ENCODE measurements around the gene PCDHA7. TPM values are rescaled to one million over a fixed set of nuclear protein-coding genes. Genes with fewer than 3 reads are reported as not detected.
"Not testable (repeated sequence)": the region's sequence is repeated elsewhere in the genome, so short reads cannot be mapped to it uniquely, and the experiment has no call there.

The PCDHA7 gene
- total RNA-seq, 1 donor from 2014 or later = 0.49 TPM

- no peak overlapping the region for H3K27ac ChIP-seq
- H3K36me3 ChIP-seq = no peaks in the 10 kb centered on the region
- no peaks in the 10 kb centered on the region for H3K9me3 ChIP-seq
- no peaks in the 10 kb centered on the region for H3K4me1 ChIP-seq
- TF ChIP-seq, protein P1, sequence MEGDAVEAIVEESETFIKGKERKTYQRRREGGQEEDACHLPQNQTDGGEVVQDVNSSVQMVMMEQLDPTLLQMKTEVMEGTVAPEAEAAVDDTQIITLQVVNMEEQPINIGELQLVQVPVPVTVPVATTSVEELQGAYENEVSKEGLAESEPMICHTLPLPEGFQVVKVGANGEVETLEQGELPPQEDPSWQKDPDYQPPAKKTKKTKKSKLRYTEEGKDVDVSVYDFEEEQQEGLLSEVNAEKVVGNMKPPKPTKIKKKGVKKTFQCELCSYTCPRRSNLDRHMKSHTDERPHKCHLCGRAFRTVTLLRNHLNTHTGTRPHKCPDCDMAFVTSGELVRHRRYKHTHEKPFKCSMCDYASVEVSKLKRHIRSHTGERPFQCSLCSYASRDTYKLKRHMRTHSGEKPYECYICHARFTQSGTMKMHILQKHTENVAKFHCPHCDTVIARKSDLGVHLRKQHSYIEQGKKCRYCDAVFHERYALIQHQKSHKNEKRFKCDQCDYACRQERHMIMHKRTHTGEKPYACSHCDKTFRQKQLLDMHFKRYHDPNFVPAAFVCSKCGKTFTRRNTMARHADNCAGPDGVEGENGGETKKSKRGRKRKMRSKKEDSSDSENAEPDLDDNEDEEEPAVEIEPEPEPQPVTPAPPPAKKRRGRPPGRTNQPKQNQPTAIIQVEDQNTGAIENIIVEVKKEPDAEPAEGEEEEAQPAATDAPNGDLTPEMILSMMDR (IDR thresholded peaks at IDR 0.05) = no peak
- no peak for TF ChIP-seq POLR2AphosphoS5 (IDR thresholded peaks at IDR 0.05; ENCODE audit: insufficient read depth in 1 of 2, low read depth in 1 of 2)
- TF ChIP-seq POLR2A (IDR thresholded peaks at IDR 0.05) = no peak
- intact Hi-C loops (cut with DNase I) = no loop called here
- no peak overlapping the region for H3K4me3 ChIP-seq
- no peak for DNase-seq (ENCODE audit: extremely low spot score in 2 of 2)
- no peaks in the 10 kb centered on the region for H3K27me3 ChIP-seq
These were observed 35.5 kb downstream of the PCDHA7 start for GRCh38 chr5:140869555-140869886.

- no peak for DNase-seq (ENCODE audit: extremely low spot score in 2 of 2)
- no peak for TF ChIP-seq POLR2A (IDR thresholded peaks at IDR 0.05)
- TF ChIP-seq, protein P1 (IDR thresholded peaks at IDR 0.05) = no peak
- no peak for TF ChIP-seq POLR2AphosphoS5 (IDR thresholded peaks at IDR 0.05; ENCODE audit: insufficient read depth in 1 of 2, low read depth in 1 of 2)
- no peak overlapping the region for H3K4me3 ChIP-seq
- intact Hi-C loops (cut with DNase I) = no loop called here
- H3K36me3 ChIP-seq = no peaks in the 10 kb centered on the region
- H3K9me3 ChIP-seq = no peaks in the 10 kb centered on the region
- H3K27me3 ChIP-seq = no peaks in the 10 kb centered on the region
- H3K4me1 ChIP-seq = no peaks in the 10 kb centered on the region
- no peak overlapping the region for H3K27ac ChIP-seq
These were observed 36.4 kb downstream of the PCDHA7 start for GRCh38 chr5:140870221-140871201.

DNA sequence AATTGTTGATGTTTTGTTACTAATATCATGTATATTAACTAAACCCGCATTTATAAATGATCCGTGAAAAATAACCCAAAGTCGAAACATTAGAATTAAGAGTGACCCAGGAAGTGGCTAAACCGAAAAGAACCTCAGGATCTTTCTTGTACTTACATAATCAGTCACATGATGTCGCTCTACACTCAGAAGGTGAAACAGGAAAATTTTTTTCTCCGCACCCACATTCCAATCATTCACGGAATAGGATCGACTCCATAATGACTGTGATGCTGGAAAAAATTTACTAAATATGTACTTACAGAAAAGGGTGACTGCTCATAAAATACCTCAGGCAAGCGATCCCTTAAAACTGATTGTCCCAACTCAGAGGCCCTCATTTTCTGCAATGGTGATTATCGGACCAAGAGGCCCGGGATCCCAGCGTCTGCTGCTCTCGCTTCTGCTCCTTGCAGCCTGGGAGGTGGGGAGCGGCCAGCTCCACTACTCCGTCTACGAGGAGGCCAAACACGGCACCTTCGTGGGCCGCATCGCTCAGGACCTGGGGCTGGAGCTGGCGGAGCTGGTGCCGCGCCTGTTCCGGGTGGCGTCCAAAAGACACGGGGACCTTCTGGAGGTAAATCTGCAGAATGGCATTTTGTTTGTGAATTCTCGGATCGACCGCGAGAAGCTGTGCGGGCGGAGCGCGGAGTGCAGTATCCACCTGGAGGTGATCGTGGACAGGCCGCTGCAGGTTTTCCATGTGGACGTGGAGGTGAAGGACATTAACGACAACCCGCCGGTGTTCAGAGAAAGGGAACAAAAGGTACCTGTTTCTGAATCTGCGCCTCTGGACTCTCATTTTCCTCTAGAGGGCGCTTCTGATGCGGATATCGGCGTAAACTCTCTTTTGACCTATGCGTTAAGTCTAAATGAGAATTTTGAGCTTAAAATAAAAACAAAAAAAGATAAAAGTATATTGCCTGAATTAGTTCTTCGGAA lies 41.3 kb downstream of the PCDHA7 start, which contains the start of gene PCDHA12:
TSS of gene PCDHA12 (plus strand) at position 224 of the 981 bp plus-strand sequence. CDS start at position 389, 165 bp downstream.
- Histone ChIP-seq H3K27ac (no peak within 1 kb of the TSS), H3K9me3 (peaks cover 7% of the 10 kb centered on the region), H3K27me3 (no peaks in the 10 kb centered on the region), H3K4me3 (no peak within 1 kb of the TSS), H3K36me3 (no peaks in the 10 kb centered on the region), H3K4me1 (no peaks in the 10 kb centered on the region)
- TF ChIP-seq POLR2A (IDR thresholded peaks at IDR 0.05) = no peak
- TF ChIP-seq, protein P1 (IDR thresholded peaks at IDR 0.05) = no peak
- no peak for TF ChIP-seq POLR2AphosphoS5 (IDR thresholded peaks at IDR 0.05; ENCODE audit: insufficient read depth in 1 of 2, low read depth in 1 of 2)
- DNase-seq (ENCODE audit: extremely low spot score in 2 of 2) = no peak
- intact Hi-C loops (cut with DNase I) = no loop called here

GRCh38 chr5:140876541-140877261 lies 42.6 kb downstream of the PCDHA7 start:
- H3K27ac ChIP-seq; H3K4me1 ChIP-seq; H3K27me3 ChIP-seq; DNase-seq (ENCODE audit: extremely low spot score in 2 of 2); H3K9me3 ChIP-seq; H3K4me3 ChIP-seq; intact Hi-C loops (cut with DNase I); H3K36me3 ChIP-seq: not testable (repeated sequence)

DNA sequence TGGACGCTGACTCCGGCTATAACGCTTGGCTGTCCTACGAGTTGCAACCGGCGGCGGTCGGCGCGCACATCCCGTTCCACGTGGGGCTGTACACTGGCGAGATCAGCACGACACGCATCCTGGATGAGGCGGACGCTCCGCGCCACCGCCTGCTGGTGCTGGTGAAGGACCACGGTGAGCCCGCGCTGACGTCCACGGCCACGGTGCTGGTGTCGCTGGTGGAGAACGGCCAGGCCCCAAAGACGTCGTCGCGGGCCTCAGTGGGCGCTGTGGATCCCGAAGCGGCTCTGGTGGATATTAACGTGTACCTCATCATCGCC lies 43.2 kb downstream of the PCDHA7 start:
- peaks cover 7% of the 10 kb centered on the region for H3K9me3 ChIP-seq
- intact Hi-C loops (cut with DNase I) = no loop called here
- no peak overlapping the region for H3K4me3 ChIP-seq
- no peak overlapping the region for H3K27ac ChIP-seq
- H3K27me3 ChIP-seq = no peaks in the 10 kb centered on the region
- H3K4me1 ChIP-seq = no peaks in the 10 kb centered on the region
- H3K36me3 ChIP-seq = no peaks in the 10 kb centered on the region
- no peak for DNase-seq (ENCODE audit: extremely low spot score in 2 of 2)
- TF ChIP-seq POLR2AphosphoS5 (IDR thresholded peaks at IDR 0.05; ENCODE audit: insufficient read depth in 1 of 2, low read depth in 1 of 2) (no peak), POLR2A (IDR thresholded peaks at IDR 0.05) (no peak)
- TF ChIP-seq, protein P1 (IDR thresholded peaks at IDR 0.05) = no peak
